DMS53 treated with DMSO at 0.1 percent for 48 hours (cell line): Measurements from ENCODE around the gene STYX.

ENCODE experiments used
- DNase-seq: peaks from one replicate; lab custom pipeline; 2025; ENCODE audit not compliant: unreplicated experiment; lab: John Stamatoyannopoulos, UW

Gene STYX, protein sequence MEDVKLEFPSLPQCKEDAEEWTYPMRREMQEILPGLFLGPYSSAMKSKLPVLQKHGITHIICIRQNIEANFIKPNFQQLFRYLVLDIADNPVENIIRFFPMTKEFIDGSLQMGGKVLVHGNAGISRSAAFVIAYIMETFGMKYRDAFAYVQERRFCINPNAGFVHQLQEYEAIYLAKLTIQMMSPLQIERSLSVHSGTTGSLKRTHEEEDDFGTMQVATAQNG

DNA sequence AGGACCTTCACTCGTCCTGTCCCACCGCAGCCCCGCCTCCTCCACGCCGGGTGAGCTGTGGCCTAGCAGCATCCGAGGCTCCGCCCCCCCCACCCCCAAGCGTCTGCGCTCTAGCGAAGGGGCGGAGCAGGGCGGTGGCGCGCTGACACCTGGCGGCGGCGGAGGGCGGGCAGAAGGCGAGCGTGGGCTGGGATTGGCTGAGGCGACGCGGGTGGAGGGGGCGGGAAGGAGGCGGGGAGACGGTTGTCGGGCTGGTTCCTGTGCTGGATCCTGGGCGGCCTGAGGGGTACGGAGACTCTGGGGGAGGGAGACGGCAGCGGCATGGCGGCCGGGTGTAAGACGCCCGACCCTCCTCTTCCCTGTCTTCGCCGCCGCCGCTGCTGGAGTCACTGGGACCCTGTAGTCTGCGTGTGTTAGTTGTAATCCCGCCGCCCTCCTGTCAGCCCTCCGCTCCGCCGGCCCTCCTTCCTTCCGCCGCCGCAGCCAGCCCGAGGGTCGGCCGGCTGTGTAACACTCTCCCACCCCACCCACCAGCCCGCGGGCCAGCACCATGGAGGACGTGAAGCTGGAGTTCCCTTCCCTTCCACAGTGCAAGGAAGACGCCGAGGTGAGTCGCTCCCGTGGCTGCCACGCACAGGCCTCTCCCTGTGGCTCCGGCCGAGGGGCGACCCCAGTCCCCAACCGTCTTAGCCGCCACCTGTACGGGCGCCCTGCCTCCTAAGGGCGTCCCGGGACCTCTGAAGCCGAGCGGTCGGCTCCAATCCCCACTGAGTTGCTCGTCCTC, at the start of gene STYX:
Gene STYX (plus strand): TSS at position 242 of the 784 bp plus-strand sequence. CDS start 309 bp downstream, at position 551.
- peak; percentile 87 for DNase-seq

DNA sequence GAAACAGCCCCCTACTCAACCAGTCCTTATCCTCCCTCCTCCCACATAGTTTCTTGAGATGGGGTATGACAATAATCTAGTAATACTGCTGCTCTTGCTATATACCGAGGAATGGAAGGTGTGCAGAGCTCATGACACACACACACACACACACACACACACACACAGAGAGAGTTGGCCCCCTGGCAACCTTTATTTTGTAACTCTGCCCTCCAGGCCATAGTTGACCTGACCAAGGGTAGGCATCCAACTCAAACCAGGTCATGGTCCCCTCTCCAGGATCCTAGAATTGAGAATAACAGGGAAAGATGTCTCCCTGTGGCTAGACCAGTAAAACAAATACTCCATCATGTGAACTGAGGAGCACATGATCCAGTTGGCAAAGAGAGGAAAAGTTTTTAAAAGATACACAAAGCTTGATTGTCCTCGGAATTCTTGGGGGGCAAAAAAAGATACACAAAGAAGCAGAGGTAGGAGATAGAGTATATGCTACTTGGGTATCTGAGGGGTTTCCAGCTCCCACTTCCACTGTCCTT, 45.9 kb upstream of the STYX start:
- no peak for DNase-seq

DNA sequence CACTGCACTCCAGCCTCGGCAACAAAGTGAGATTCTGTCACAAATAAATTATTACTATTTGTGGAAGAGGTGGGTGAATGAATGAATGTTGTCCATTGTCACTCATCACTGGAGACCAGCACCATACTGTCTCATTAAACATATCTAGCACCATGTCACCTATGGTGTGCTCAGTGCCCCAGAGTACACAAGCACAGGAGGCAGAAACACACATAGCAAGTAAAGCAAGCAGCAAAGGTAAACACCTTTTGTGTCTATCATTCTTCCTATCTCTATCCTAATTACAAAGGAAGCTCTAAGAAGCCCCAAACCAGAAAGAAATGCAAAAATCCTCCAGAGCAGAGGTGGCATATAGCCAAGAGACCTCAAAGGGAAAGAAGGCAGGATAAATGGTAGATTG, 43.8 kb upstream of the STYX start:
- DNase-seq: no peak

DNA sequence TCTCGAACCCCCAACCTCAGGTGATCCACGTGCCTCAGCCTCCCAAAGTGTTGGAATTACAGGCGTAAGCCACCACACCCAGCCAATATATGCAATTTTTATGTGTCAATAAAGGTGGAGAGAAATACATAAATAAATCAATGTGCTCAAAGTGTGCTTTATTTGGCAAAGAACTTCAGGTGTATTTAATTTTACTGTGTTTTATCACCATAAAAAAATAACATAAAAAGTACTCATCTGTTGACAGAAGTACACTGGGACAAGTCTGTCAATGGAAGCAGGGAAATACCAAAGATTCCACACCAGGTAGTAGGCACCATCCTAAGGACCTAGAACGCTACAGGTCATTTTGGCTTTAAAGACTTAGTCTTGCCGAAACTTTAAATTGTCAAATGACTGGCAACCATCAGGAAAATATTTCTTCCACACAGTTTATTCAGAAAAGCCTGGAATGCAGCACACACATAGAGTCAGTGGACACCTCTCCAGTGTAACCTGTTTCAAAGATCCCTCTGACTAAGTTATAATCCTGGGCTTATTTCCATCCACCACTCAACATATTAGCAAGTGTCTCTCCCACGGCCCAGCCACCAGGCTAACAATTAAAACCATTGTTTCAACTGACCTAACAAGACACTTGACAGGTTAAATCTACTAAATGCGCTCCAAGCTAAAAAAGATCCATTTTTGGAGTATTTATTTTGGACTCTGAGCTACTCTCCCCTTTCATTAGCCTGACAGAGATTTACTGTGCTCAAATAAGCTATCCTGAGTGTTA, 38.8 kb upstream of the STYX start:
- no peak for DNase-seq

DNA sequence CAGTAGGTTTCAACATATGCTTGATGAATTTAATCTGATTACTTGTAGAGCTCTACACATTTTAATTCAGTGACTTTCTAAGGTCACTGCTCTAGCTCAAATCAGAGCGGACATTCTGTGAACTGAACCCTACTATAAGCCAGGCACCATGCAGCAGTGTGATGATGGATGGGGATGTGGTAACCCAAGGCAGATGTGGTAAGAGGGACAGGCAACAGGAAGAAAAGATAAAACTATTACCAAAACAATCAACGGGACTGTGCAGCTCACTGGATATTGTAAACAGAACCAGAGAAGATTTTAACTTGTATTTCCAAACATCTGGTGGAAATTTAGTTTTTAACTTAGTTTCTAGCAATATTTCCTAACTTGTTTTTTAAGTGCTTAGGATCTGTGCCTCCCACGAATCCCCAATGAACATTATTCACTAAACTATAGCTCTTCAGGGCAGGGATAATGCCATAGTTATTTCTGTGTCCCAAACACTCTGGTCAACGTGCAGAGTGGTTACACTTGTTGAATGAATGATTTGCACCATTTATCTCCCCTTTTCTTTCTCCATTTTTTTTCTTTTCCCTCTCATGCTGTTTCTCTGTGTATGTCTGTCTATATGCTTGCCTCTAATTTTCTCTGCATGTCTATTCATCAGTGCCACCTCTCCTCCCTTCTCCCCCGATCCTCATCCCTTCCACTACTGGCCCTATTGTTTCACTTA, 37.6 kb upstream of the STYX start:
- DNase-seq: no peak

DNA sequence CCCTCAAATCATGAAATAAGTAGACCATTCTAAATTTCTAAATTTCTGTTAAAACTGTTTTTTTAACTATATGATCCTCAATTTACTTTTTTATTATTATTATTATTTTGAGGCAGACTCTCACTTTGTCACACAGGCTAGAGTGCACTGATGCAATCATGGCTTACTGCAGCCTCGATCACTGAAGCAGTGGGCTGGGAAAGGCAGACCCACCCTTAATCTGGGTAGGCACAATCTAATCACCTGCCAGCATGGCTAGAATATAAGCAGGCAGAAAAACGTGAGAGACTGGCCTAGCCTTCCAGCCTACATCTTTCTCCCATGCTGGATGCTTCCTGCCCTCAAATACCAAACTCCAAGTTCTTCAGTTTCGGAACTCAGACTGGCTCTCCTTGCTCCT, 36.9 kb upstream of the STYX start:
- no peak for DNase-seq

DNA sequence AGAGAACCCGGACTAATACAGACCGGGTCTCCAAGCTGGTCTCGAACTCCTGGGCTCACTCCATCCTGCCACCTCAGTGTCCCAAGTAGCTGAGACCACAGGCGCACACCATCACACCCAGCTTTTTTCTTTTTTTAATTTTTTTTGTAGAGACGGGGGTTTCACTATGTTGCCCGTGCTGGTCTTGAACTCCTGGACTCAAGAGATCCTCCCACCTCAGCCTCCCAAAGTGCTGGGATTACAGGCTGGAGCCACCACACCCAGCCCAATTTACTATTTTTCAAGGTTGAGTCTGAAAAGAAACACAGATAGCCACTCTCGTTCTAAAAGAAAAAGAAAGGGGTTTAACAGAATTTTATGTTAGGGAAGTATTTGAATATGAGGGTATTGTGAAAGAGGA, 36.4 kb upstream of the STYX start:
- DNase-seq: no peak

DNA sequence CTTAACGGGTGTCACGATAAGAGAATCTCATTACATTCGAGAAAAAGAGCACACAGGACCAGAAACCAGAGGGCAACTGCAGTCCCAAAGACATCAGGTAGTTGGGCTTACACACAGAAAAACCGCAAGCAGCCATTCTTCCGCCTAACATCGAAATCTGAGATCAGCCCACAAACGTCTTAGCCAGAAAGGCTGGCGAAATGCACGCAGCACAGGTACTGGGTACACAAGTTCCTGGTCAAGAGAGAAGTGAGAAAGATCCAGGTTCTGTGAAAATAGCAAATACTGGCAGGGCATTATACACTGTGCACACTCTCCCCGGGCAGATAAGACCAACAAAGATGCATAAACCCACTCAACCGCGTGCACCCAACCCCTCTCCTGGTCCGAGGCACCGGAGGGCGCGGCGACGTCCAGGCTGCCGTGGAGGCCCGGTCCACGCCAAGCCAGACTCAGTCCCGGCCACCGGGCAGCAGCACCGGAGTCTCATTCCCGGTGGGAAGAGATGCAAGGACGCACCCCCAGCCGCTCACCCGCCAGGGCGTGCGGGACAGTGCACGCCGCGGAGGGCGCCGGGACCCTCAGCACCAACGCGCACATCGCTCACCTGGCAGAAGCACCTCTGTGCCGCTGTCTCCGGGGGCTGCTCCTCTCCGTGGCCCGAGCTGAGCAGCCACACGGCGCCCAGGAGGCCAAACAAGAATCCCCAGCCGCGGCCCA, 35.0 kb upstream of the STYX start:
- peak; percentile 12 for DNase-seq

DNA sequence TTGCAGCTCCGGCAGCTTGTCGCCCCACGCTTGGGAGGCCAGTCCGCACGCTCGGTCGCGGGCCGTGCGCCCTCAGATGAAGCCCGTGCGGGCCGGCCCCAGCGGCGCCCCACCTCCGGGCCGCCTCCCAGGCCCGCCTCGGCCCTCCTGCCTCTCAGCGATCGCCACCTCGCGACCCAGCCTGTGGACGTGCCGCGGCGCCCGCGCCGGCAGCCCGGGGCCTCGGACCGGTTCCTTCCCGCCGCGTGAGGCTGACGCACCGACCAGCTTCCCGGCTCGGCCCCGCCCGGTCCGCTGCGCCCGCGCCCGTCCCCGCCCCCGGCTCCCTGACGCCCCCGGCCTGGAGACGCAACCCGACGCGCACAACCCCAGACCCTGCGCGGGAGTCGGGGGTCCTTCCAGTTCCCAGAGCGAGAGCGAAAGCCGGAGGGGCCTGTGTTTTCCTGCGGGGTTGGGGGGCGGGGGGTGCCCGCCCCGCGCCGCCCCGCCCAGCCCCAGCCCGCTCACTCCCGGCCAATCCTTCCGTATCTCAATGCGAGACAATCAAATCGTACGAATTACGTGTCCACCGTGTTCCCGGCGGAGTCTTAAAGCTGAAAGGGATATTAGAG, 34.4 kb upstream of the STYX start, which contains the start of gene ERO1A:
Gene ERO1A (minus strand): TSS at position 78 of the 611 bp plus-strand sequence. CDS start 77 bp downstream, at position 1.
- peak; percentile 40 for DNase-seq

DNA sequence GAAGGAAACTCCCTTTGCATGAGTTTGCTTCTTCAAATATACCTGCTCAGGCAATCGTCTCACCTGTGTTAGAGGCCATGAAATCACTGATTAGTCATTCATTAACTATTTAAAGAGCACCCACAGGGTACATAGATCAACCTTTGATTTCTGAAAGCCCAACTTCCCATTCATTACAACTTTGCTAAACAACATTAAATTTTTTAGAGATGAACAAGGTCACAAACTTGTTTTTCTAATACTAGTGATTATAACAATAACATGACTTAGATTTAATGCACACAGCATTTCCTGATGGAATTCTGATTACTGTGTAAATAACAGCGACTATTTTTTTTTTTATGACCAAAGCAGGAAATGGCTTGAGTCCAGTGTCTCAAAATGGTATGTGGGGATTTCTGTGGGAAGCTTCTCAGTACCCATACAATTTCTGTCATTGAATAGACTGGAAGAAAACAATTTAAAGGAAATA, 29.2 kb upstream of the STYX start:
- peak; percentile 80 for DNase-seq

DNA sequence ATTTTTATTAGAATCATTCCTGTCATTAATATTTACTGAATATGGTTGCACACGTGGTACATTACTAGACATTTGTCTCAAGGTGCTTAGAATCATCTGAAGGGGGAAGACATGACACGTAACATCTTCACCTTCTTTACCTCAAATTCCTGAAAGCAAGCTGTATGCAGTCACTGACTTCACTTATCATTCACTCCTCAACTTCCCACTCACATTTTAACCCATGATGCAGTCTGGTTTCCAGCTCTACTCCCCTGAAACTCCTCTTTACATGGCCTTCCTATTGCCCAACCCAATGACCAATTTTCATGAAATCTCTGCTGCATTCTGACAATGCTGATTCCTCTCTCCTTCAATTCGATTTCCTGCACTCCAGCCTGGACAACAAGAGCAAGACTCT, 28.7 kb upstream of the STYX start:
- no peak for DNase-seq

DNA sequence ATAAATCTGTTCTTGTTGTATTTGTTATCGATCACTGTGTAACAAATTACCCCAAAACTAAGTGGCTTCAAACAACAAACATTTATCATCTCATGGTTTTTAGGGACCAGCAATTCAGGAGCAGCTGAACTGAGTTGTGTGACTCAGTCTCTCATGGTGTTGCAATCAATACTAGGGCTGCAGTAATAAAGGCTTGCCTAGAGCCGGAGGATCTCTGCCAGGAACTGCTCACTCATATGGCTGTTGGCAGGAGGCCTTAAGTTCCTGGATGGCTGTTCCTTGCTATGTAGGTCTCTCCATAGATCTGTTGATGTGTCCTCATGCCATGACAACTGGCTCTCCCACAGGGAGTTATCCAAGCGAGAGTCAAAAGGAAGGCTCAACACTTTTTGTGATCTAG, 26.7 kb upstream of the STYX start:
- no peak for DNase-seq

DNA sequence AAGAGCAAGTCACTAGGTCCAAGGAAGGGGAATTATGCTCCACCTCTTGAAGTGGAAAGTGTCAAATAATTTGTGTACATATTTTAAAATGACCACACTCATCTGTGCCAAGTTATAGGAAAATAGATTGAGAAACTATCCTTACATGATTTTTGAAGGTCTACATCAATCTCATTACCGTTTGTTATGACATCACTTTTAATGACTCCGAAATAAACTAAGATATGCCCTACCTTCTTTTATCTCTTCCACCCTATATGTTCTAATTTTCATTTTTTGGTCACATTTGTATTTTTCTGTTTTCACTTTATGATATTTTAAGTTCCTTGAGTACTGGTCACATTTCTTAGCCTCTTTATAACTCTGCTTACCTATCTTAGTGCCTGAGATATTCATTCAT, 26.3 kb upstream of the STYX start:
- DNase-seq: no peak

DNA sequence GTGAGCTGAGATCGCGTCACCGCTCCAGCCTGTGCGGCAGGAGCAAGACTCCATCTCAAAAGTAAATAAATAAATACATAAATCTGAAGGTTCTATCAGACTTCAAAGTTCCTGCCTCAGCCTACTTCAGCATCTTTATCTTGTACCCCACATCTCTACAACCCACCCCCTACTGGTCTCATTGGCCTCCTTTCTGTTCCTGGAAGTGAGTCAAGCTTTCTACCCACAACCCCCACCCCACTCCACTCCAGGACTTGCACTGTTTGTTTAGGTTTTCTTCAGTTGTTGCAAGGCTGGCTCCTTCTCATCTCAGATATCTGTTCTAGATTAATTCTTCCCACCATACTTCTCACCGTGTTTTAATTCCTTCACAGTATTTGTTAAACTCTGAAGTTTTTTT, 23.7 kb upstream of the STYX start:
- no peak for DNase-seq

DNA sequence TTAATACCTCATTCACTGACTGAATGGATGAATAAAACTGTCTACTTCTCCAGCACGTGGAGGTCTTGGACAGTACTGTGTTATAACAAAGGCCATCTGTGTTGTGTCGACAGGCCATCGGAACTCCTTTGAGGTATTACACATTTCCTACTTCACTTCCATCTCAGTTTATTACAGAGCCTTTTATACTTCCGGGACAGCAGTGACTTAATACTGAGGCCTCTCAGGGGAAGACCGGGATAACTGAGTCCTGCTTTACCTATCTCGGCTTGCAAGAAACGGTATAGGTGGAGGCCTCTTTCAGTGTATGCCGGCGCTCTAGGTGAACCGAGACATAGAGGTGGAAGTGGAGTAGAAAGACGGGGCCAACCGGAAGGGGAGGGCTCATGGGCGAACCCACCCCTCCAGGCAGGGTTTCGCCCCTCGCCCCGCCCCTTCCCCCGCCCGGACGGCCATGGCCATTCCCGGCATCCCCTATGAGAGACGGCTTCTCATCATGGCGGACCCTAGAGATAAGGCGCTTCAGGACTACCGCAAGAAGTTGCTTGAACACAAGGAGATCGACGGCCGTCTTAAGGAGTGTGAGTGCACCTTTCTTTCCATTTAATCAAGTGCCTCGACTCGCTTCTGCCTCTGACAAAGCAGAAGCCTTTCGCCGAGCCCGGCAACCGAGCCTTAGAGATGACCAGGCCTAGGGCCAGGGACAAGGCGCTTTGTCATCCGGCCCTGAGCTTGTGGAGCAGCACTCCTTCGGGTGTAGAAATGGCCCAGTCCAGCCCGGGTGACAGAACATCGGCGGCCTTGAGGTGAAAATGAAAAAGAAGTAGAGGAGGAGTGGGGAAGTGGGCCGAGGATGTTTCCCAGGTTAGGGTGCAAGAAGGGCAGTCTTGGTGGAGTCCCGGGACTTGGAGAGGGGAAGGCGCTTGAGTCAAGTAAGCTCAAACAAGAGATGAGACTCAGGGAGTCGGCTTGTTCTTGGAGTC, 23.0 kb upstream of the STYX start, which contains the start of gene PSMC6:
Gene PSMC6 (plus strand): TSS at position 477 of the 983 bp plus-strand sequence. CDS start 20 bp downstream, at position 497.
- DNase-seq: peak; percentile 72

DNA sequence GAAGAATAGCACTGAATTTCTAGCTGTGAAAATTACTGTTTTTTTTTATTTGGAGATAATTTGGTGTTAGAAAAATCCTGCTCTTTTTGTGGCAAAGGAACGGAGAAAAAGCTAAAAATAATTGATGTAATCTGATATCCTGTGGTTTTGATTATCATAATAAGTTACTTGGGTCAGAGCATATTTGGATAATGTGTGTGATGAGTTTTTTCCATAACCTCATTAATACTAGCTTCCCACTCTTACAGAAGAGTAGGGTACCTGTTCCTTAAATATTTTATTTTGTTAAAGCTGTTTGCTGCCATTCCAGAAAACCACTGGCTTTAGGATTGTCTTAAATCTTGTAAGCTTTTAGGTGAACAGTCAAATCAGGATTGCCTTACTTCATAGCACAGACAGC, 18.3 kb upstream of the STYX start:
- DNase-seq: no peak

DNA sequence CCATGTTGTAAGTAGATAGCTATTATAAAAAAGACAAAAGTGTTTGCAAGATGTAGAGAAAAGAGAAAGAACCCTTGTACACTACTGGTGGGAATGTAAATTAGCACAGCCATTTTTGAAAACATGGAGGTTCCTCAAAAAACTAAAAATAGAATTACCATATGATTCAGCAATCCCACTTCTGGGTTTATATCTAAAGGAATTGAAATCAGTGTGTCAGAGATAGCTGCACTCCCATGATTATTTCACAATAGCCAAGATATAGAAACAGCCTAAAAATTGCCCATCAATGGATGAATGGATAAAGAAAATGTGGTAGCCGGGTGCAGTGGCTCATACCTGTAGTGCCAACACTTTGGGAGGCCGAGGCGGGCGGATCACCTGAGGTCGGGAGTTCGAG, 13.8 kb upstream of the STYX start:
- no peak for DNase-seq
